SIG-M5 (cell line): Measurements from ENCODE around the gene FGF14.
"Not testable (repeated sequence)": the region's sequence is repeated elsewhere in the genome, so short reads cannot be mapped to it uniquely, and the experiment has no call there.

ENCODE experiments used
- DNase-seq: peaks from one replicate; lab custom pipeline; 2025; lab: John Stamatoyannopoulos, UW

The FGF14 gene

GRCh38 chr13:102195566-102196462 is 206.0 kb downstream of the FGF14 start:
- DNase-seq = no peak

- no peak for DNase-seq
These were observed 209.0 kb downstream of the FGF14 start for GRCh38 chr13:102192858-102193257.

- DNase-seq = no peak
These were observed 209.8 kb downstream of the FGF14 start for GRCh38 chr13:102191951-102192502.

- DNase-seq = no peak
These were observed 210.9 kb downstream of the FGF14 start for GRCh38 chr13:102190930-102191329.

GRCh38 chr13:102187313-102187712 is 214.5 kb downstream of the FGF14 start:
- no peak for DNase-seq

GRCh38 chr13:102185375-102185984 is 216.4 kb downstream of the FGF14 start:
- no peak for DNase-seq

GRCh38 chr13:102183509-102184182 is 218.2 kb downstream of the FGF14 start:
- no peak for DNase-seq

GRCh38 chr13:102182170-102182569 is 219.7 kb downstream of the FGF14 start:
- no peak for DNase-seq

GRCh38 chr13:102177431-102177830 is 224.4 kb downstream of the FGF14 start:
- DNase-seq = no peak

- DNase-seq = no peak
These were observed 225.0 kb downstream of the FGF14 start for GRCh38 chr13:102176846-102177245.

GRCh38 chr13:102172406-102172805 is 229.4 kb downstream of the FGF14 start:
- no peak for DNase-seq

- DNase-seq = no peak
These were observed 231.5 kb downstream of the FGF14 start for GRCh38 chr13:102170305-102170704.

- no peak for DNase-seq
These were observed 232.3 kb downstream of the FGF14 start for GRCh38 chr13:102169471-102170015.

- DNase-seq = no peak
These were observed 249.1 kb downstream of the FGF14 start for GRCh38 chr13:102152790-102153189.

- no peak for DNase-seq
These were observed 254.5 kb downstream of the FGF14 start for GRCh38 chr13:102147353-102147752.

GRCh38 chr13:102145750-102146149 is 256.1 kb downstream of the FGF14 start:
- DNase-seq = no peak

GRCh38 chr13:102142473-102142826 is 259.4 kb downstream of the FGF14 start:
- no peak for DNase-seq

- no peak for DNase-seq
These were observed 260.0 kb downstream of the FGF14 start for GRCh38 chr13:102141625-102142472.

GRCh38 chr13:102139626-102140025 is 262.2 kb downstream of the FGF14 start:
- no peak for DNase-seq

GRCh38 chr13:102138635-102139190 is 263.1 kb downstream of the FGF14 start:
- DNase-seq = no peak

- not testable (repeated sequence) for DNase-seq
These were observed 263.9 kb downstream of the FGF14 start for GRCh38 chr13:102137904-102138303.
